ENCODE results near the gene SLAIN1.

DNA sequence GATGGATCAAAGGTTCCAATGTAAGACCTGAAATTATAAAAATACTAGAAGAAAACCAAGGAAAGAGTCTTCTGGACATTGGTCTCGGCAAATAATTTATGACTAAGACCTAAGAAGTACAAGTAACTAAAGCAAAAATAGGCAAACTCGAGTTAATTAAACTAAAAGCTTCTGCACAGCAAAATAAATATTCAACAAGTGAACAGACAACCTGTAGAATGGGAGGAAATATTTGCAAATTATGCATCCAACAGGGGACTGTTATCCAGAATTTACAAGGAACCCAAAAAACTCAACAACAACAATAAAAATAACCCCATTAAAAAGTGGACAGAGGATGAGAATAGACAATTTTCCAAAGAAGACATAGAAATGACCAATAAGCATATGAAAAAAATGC is 9.7 kb upstream of the SLAIN1 start:
- TF ChIP-seq, protein P1, sequence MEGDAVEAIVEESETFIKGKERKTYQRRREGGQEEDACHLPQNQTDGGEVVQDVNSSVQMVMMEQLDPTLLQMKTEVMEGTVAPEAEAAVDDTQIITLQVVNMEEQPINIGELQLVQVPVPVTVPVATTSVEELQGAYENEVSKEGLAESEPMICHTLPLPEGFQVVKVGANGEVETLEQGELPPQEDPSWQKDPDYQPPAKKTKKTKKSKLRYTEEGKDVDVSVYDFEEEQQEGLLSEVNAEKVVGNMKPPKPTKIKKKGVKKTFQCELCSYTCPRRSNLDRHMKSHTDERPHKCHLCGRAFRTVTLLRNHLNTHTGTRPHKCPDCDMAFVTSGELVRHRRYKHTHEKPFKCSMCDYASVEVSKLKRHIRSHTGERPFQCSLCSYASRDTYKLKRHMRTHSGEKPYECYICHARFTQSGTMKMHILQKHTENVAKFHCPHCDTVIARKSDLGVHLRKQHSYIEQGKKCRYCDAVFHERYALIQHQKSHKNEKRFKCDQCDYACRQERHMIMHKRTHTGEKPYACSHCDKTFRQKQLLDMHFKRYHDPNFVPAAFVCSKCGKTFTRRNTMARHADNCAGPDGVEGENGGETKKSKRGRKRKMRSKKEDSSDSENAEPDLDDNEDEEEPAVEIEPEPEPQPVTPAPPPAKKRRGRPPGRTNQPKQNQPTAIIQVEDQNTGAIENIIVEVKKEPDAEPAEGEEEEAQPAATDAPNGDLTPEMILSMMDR (IDR thresholded peaks at IDR 0.05) = no peak
- TF ChIP-seq POLR2A (IDR thresholded peaks at IDR 0.05) = no peak
